ENCODE measurements around the gene CHAD. TPM values are rescaled to one million over a fixed set of nuclear protein-coding genes. Genes with fewer than 3 reads are reported as not detected.

CHAD gene
- polyA plus RNA-seq, 1 of the 3 experiments (the other 2 are of a cell fraction): not detected

GRCh38 chr17:50421308-50422051, 47.2 kb downstream of the CHAD start:
- 0 out of 2 replicates have a peak overlapping the region, but pooled peaks have one; percentile 18 for H3K9ac ChIP-seq

More at GRCh38 chr17:50421308-50422051, 47.2 kb downstream of the CHAD start:
- CTCF ChIA-PET: interaction anchor here (1.1 to 1.7 kb wide), 5 partner anchors 9 to 59 kb away, joined by 5 to 8 read pairs (median 5); partner anchors contain the start of genes LRRC59 and RSAD1
- peaks cover 30% of the 10 kb centered on the region for H3F3A ChIP-seq (replicated peaks; ENCODE audit: insufficient read depth)
- peak overlapping the region; percentile 39 to 56; a peak in 3 of 4 replicates for H3K27ac ChIP-seq (ENCODE audit: low read depth in 2 of 2, low read length in 1 of 2)
- no peaks in the 10 kb centered on the region for H4K20me1 ChIP-seq (ENCODE audit: insufficient read depth)
- peaks cover 10 to 21% of the 10 kb centered on the region in 2 experiments; a peak in 3 of 4 replicates for H3K4me1 ChIP-seq (ENCODE audit: control insufficient read depth in 1 of 2, insufficient read depth in 2 of 2, low read depth in 1 of 2, low read length in 1 of 2)
- H3K79me2 ChIP-seq (ENCODE audit: insufficient read depth): peaks cover 14% of the 10 kb centered on the region; the same call in 1 of the 2 replicates
- H3K9me3 ChIP-seq: no peaks in the 10 kb centered on the region
- H3K27me3 ChIP-seq (ENCODE audit: insufficient read depth): no peaks in the 10 kb centered on the region
- POLR2A ChIA-PET: interaction anchor here (0.9 to 1.2 kb wide), 2 partner anchors 24 to 38 kb away, joined by 3 to 4 read pairs; no protein-coding TSS in a partner anchor
- TF ChIP-seq RXRA (IDR thresholded peaks at IDR 0.05; ENCODE audit: borderline replicate concordance, low read depth) (no peak), IRF3 (IDR thresholded peaks at IDR 0.05; ENCODE audit: low read depth, low read length) (no peak), CTCF (IDR thresholded peaks at IDR 0.05) (no peak), PBX3 (IDR thresholded peaks at IDR 0.05) (no peak), EZH2phosphoT487 (IDR thresholded peaks at IDR 0.05; ENCODE audit: borderline replicate concordance, low read depth) (no peak)
- H2AFZ ChIP-seq (ENCODE audit: low read depth): peak overlapping the region; percentile 77
- H3K4me3 ChIP-seq (ENCODE audit: low read depth in 2 of 2, low read length in 1 of 2): peak overlapping the region in 1 of 2 experiments; percentile 40; a peak in 2 of 4 replicates
- no peaks in the 10 kb centered on the region for H3K36me3 ChIP-seq (replicated peaks in 1 of 2; ENCODE audit: control insufficient read depth in 1 of 2, insufficient read depth in 2 of 2, low read length in 1 of 2)
- H3K4me2 ChIP-seq: peak overlapping the region; percentile 42; the same call in 1 of the 2 replicates
- DNase-seq: no peak
- no peaks in the 10 kb centered on the region for H3K9me2 ChIP-seq
- 80% methylated on average over 3 of the region's 3 CpGs for WGBS (ENCODE audit: low lambda C conversion rate)
